Cardiac septum (tissue), 1 donor: ENCODE data around the gene WWP2. TPM values are rescaled to one million over a fixed set of nuclear protein-coding genes. Genes with fewer than 3 reads are reported as not detected.

Experiments used
- DNase-seq: peaks from one replicate; pipeline ENCODE4 v3.0.0-alpha.2; 2020; ENCODE audit warnings: low spot score
- intact Hi-C: fragments of 100-400 bp; cut with DNase I; formaldehyde crosslinking; loops from one replicate; pipeline ENCODE4 v1.14.0; 2022
- total RNA-seq: library from RNA; stranded (reverse); fragmentation: NEBNext Ultra II Directional; extraction: Animal tissue kit (Norgen Biotek cat#: 25700); gene quantifications from one replicate; pipeline ENCODE4 v1.2.1, GENCODE V29; 2021
- donor health status: DM: no; HTN: no; CAD: no.

The WWP2 gene
- total RNA-seq, 1 donor from 2014 or later = 23.8 TPM

DNA sequence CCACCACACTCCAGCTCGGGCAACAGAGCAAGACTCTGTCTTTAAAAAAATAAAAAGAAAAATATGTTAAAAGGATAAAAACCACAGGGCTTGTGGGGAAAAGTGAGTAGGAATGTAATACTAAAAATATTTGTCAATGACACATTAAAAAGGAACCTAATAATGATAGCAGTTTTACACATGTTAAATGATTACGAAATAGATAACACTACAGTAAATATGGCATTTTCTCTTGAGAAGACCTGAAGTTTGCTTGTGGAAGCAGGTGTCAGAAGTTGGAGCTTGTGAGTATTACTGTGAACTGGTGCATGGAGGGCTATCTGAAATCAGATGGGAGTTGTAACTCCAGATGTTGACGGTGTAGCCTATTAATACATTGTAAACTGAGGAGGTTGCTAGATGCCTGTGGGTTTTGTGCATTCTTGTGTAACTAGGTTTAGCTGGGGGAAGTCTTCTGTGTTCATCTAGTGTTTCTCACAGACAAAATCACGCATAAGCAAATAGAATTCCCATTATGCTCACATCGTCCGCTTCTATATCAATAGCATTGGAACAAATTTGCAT is 144.8 kb downstream of the WWP2 start:
- no peak for DNase-seq
- intact Hi-C loops = no loop called here

DNA sequence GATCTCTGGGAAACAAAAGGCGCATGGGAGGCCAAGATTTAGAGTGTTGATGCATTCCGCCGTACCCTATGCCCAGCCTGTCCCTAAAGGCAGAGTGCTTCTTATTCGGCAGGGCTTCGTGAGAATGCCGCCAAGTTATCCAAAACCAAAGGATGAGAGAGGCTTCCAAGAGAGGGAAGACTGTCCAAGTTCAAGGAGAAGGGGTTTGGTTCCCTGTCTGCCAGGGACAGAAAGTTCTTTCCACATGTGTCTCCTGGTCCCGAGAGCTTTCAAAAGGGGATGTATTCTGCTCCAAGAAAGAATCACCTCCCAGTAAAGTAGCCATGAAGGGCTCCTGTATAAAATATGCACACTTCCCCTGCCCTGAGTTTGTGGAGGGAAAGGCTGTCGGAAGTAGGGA is 146.9 kb downstream of the WWP2 start:
- intact Hi-C loops = no loop called here
- no peak for DNase-seq

DNA sequence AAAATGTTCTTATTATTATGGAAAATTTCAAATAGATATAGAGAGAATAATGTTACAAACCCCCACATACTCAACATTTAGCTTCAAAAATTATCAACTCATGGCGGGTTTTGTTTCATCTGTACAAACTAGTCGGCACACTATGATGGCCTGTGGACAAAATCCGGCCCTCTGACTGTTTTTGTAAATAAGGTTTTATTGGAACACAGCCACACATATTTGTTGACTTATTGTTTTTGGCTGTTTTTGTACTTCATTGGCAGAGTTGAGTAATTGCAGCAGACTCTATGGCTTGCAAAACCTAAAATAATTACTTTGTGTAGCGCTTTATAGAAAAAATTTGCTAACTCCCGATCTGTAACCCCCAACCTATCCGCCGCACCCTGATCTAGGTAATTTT is 147.6 kb downstream of the WWP2 start:
- no peak for DNase-seq
- intact Hi-C loops = no loop called here

DNA sequence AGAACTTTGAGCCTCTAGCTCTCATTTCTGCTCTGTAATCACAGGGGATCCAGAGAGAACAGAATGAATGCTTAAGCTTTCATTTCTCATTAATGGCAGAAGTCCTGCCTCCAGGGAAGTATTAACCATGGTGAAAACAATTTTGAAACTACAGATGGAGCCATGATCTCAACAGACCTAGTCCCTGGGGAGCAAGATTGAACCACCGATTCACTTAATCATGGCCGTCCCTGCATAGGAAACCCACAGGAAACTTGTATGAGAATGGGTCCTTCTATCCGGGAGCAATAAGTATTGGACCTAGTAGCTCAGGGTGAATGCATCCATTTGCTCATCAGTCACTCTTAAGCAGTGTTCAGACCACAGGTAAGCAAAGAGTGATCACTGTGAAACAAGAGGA is 148.8 kb downstream of the WWP2 start:
- DNase-seq = no peak
- intact Hi-C loops = no loop called here

DNA sequence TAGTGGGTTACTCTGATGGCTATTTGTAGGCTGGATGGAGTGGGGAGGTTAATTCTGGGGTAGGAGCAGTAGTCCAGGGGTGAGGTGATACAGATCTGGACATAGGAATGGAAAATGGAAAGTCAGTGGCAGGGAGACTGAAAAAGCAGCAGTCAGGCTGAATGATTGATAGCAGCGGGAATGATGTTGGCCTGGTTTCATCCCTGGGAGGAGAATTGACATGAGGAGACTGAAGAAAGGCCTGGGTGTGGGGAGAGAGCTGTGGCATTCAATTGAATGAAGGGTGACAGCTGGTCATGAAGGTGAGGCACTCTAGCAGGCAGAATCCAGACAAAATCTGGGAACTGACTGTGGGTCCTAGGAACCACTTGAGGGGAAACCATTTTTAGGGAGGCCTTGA is 154.3 kb downstream of the WWP2 start:
- intact Hi-C loops = no loop called here
- no peak for DNase-seq

DNA sequence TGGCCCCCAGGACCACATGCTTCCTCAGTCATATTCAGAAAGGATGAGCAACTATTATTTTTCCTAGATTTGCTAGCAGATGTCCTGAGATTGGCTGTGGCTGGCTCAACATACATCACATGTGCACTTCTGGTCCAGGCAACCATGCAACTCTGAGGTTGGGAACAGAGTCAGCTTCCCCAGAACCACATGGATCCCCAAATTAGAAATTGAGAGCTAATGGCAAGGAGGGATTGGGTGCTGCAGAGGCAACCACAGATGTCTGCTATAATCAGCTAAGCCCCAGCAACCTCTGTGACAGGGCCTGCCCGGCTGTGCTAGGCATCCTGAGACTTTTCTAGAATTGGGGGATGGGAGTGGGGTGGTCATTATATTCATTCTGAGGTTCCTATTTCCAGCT is 155.2 kb downstream of the WWP2 start:
- DNase-seq = no peak
- intact Hi-C loops = no loop called here

DNA sequence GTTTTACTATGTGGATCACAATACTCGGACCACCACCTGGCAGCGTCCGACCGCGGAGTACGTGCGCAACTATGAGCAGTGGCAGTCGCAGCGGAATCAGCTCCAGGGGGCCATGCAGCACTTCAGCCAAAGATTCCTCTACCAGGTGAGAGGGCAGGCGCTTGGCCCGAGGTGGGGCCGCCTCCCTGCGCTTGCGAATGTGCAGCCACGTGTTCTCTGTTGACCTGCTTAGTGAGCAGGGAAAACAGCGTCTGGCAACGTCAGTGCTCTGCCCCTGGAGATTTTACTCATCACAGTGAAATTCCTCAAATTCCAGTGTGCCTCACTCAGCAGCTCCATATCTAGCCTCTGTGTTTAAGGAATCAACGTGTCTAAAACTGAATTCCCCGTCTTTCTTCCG is 155.6 kb downstream of the WWP2 start:
- DNase-seq = peak; percentile 78

DNA sequence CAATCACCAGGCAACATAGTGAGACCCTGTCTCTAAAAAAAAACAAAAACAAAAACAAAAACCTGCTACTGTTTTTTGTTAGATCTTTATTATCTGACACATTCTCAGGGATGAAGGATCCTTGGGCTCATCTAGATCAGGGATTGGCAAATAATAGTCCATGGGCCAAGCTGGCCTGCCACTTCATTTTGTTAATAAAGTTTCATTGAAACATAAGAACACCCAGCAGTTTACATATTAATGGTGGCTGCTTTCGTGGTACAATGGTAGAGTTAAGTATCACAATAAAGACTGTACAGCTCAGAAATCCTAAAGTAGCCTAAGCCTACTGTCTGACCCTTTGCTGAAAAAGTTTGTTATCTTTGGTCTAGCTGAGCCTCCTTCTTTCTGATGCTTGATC is 156.1 kb downstream of the WWP2 start:
- intact Hi-C loops = no loop called here
- DNase-seq = no peak

More for the DNA sequence above, 155.6 kb downstream of the WWP2 start:
- intact Hi-C loops = no loop called here

DNA sequence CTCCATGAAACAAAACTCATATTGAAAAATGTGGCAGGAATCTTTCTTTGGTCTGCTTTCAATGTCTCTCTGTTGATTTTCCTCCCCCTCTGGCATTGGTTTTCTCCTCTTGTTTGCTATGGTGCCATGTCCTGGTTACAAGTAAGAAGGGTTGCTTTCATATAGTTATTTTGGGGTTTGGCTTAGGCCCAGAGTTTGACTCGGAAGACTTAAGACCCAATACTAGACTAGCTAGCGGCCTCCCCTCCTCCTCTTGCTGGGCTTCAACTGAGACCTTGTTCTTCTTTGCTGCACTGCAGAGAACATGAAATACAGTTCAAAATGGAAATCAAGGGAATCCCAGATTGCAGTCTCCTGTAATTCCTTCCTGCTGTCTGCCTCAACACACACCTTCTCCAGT is 159.0 kb downstream of the WWP2 start:
- intact Hi-C loops = no loop called here
- peak; percentile 5 for DNase-seq

DNA sequence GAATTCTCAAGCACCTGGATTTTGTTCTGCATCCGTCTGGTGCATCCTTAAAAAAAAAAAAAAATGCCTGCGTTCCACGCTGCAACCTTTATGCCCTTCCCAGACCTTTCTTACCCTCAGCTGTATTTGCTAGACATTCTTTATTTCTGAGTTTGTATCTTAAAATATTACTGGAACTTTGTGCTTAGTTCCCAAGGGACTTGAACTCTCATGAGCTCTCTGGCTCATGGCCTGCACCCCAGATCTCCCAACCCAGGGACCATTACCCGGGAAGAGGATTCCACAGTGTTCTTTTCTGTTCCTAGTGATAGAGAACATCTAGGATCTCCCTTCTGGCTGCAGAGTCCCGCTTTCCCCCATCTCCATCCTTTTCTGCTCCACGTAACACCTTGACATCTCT is 160.1 kb downstream of the WWP2 start:
- peak; percentile 22 for DNase-seq
- intact Hi-C loops = no loop called here

DNA sequence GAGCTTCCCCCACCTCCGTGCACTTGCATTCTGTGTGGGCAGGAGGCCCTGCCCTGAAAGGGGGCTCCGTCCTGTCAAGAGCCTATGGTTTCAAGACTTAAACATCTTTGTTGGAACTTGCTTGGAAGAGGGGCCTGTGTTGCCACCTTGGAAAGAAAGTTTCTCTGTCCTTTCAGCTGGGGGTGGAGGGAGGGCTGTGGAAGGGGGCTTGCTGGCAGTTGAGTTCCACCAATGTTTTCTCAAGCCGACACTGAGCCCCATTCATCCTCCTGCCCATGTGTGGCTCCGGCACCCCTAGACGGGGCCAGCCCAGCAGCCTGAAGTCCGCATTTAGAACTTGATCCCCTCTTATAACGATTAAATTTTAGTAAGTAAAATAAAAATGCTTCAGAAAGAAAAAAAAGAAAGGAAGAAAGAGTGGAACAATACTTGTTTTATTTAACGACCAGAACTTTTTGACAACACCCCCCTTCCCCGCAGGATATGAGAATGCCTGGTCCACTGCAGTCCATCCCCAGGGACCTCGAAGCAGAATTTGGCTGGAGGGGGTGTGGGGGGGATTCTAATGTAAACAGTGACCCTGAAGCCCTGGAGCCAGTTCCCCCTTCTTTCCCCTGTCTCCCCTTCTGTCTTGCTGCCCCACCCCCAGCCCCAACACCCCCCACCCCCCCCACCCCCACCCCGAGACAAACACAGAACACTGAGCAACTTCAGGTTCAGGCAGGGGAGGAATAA is 162.1 kb downstream of the WWP2 start:
- peak; percentile 36 for DNase-seq
- intact Hi-C loops = no loop called here

DNA sequence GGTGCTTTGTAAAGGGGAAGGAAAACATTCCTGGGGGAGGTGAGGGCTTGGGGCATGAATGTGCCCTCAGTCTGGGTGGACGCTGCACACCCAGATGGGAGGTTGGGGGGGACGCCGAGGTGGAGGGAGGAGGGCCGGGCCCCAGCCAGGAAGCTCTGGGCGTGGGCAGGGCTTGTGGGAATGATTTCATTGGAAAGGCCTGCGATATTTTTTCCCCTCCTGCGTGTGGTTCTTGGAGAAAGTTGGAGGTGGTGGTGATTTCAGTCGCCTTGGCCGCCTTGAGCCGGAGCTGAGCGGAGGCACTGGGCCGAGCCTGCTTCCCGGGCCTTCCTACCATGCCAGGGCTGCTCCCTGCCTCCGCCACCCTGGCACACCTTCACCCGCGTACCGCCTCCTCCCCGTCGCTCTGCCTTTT is 162.7 kb downstream of the WWP2 start:
- peak; percentile 82 for DNase-seq
- intact Hi-C loops = loop anchor here (5.0 kb wide), 1 partner anchor 32 kb away; no protein-coding TSS in a partner anchor

DNA sequence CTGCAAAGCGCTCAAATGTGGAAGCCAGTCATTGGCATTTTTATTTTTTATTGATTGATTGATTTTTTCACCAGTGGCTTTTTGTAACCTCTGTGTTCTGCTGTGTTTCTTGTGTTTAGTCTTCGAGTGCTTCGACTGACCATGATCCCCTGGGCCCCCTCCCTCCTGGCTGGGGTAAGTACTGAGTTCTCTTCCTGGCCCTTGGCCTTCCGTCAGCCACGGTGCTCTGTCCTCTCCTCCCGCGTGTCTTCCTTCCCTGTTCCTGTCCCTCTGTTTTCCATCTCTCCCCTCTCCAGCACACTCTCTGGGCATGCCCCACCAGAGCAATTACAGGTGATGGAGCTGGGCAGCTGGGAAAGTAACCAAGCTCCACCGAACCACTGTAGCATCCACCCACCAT is 163.2 kb downstream of the WWP2 start:
- intact Hi-C loops = loop anchor here (5.0 kb wide), 1 partner anchor 33 kb away; no protein-coding TSS in a partner anchor
- DNase-seq = peak; percentile 73

DNA sequence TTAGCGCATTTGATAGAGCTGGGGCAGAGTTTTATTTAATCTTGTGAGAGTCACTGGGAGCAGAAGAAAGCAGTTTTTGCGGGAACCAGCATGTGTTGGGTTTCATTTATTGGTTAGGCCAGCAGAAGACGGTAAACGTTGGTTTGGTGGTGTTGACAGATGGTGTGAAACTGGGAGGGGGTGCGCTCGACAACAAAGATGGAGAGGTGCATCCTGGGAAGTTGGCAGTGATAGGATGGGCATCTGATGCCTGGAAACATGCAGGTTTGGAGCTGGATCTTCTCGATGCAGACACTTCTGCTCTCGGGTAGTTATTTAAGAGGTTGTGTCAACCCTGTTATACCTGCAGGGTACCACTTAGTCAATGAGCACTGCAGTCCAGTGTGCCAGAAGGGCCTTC is 164.1 kb downstream of the WWP2 start:
- intact Hi-C loops = loop anchor here (5.0 kb wide), 1 partner anchor 34 kb away; no protein-coding TSS in a partner anchor
- peak; percentile 29 for DNase-seq

DNA sequence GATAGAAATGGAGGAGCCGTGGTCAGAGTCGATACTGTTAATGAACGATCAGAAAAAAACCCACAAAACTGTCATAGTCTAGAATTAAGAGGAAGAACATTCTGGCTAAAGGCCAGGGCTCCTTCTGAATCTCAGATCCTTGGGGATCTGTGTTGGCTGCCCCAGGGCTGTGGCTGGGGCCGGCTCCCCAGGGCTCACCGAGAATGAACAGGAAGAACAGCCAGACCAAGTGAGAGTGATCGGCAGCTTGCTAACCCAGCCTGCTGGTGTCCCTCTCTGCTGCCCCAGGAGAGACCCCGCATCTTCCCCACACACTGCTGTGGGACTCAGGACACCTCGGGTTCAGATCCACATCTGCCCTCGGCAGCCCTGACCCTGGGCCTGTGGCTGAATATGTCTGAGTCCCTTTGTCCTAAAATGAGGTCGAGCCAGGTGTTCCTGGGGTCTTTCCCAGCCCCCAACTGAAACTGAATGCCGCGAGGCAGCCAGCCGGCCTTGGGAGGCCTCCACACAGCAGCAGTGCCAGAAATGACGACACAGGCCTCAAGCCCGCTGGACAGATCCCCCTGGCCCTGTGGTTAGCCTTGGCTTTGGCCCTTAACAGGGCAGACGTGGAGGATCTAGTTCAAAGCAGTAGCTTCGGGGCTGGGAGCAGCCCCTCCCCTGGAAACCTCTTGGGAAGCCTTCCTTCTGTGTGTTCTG is 165.1 kb downstream of the WWP2 start:
- DNase-seq = peak; percentile 72
- intact Hi-C loops = loop anchor here (5.0 kb wide), 1 partner anchor 35 kb away; no protein-coding TSS in a partner anchor

DNA sequence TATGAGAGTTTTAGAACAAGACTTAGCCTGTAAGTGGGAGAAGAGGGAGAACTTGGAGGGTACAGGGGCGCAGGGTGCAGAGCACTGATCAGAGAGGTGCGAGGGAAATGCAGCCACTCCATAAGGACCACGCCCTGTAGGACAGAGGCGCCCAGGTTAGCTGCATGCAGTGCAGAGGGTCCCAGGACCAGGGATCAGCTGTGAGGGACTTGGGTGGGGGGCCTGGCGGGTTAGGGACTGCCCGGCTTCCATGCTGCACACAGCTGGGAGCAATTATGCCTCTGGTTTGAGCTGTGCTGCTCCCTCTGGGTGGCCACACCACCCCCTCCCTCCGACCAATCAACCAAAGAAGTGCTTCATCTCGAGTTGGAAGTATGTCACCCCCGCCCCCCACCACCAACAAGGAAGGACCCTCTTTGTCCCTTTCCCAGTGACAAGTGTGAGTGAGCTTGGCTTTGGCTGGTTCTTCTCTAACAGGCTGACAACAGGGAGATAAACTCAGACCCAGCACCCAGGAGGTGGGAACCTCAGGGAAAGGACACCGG is 166.8 kb downstream of the WWP2 start:
- intact Hi-C loops = loop anchor here (5.0 kb wide), 1 partner anchor 37 kb away; no protein-coding TSS in a partner anchor

DNA sequence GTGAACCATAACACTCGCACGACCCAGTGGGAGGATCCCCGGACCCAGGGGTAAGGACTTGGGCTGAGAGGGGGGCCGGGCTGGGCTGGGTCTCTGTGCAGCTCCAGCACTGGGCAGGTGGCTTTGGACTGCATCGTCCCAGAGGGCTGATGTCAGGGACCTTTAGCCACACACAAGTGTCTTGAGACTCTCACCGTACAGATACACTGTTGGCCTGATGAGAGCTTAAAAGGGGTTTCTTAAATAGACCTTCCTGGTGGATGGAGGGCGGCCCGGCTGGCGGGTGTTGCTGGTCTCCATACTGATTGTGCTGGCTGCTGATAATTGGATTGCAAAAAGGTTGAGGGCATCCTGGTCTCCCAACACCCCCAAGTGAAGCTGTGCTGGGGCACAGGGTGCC is 167.3 kb downstream of the WWP2 start:
- peak; percentile 66 for DNase-seq
- intact Hi-C loops = loop anchor here (5.0 kb wide), 1 partner anchor 37 kb away; no protein-coding TSS in a partner anchor

More for the DNA sequence above, 166.8 kb downstream of the WWP2 start:
- peak; percentile 61 for DNase-seq

DNA sequence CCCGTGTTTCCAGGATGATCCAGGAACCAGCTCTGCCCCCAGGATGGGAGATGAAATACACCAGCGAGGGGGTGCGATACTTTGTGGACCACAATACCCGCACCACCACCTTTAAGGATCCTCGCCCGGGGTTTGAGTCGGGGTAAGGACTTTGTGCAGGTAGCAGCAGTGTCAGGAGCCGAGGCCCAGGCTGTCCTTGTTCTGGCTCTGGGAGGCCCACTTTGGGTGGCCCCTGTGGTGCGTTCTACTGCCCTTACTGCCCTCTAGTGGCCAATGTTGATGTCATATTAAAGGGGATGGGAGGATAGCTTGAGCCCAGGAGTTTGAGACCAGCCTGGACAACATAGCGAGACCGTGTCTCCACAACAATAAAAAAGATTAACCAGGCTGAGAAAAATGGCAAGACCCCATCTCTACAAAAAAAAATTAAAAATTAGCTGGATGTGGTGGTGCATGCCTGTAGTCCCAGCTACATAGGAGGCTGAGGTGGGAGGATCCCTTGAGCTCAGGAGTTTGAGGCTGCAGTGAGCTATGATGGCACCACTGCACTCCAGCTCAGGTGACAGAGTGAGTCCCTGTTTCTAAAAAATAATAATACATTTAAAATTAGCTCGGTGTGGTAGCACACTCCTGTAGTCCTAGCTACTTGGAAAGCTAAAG is 168.1 kb downstream of the WWP2 start:
- intact Hi-C loops = loop anchor here (1.0 kb wide), 1 partner anchor 134 kb away; no protein-coding TSS in a partner anchor
- DNase-seq = peak; percentile 78

DNA sequence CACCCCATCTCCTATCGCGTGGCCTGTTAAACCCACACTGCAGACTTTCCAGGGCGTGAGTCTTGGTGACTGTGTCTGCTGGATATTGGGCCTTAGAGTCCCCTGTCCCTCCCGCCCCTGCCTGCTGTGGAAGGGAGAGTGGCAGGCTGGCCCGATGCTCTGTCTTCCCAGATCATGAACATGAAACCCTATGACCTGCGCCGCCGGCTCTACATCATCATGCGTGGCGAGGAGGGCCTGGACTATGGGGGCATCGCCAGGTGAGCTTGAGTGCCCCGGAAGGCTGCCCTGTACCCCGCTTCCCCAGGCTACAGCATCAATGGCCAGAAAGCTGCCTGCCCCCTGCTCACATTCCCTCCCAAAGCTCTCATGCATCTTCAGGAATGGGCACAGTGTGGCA is 169.5 kb downstream of the WWP2 start:
- intact Hi-C loops = no loop called here
- peak; percentile 51 for DNase-seq

DNA sequence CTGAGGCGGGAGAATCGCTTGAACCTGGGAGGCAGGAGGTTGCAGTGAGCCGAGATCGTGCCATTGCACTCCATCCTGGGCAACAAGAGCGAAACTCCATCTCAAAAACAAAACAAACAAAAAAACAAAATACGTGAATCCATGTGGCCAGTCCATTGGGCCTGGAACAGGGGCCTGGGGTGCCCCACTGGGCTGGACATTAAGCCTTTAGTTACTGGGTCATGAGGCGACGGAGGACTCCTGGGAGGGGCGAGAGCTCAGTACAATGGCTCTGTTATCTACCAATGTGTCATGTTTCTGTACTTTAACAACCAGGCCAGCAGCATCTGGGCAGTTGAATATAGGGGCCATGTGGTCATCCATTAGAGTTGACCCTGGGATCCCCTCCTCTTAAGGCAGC is 170.1 kb downstream of the WWP2 start:
- no peak for DNase-seq

More for the DNA sequence above, 170.1 kb downstream of the WWP2 start:
- intact Hi-C loops = no loop called here
